OCI-LY1 (cell line): ENCODE measurements around the gene ITGAV.

Source experiments
- EZH2 ChIP-seq: fragments of 200-600 bp; sonication (generic), shearing (Covaris generic); IDR thresholded peaks from 2 replicates; pipeline ENCODE4 v1.8.0; 2017; ENCODE audit warnings: borderline replicate concordance, mixed run types, mild to moderate bottlenecking, antibody characterized with exemption, low read length, moderate library complexity, mixed read lengths
- TF ChIP-seq, protein P1 (sequence below): fragments of 200-600 bp; sonication (generic), shearing (Covaris generic); IDR thresholded peaks from 2 replicates; pipeline ENCODE4 v1.5.1; 2017; ENCODE audit warnings: mild to moderate bottlenecking, antibody characterized with exemption, low read length, moderate library complexity, mixed read lengths

DNA sequence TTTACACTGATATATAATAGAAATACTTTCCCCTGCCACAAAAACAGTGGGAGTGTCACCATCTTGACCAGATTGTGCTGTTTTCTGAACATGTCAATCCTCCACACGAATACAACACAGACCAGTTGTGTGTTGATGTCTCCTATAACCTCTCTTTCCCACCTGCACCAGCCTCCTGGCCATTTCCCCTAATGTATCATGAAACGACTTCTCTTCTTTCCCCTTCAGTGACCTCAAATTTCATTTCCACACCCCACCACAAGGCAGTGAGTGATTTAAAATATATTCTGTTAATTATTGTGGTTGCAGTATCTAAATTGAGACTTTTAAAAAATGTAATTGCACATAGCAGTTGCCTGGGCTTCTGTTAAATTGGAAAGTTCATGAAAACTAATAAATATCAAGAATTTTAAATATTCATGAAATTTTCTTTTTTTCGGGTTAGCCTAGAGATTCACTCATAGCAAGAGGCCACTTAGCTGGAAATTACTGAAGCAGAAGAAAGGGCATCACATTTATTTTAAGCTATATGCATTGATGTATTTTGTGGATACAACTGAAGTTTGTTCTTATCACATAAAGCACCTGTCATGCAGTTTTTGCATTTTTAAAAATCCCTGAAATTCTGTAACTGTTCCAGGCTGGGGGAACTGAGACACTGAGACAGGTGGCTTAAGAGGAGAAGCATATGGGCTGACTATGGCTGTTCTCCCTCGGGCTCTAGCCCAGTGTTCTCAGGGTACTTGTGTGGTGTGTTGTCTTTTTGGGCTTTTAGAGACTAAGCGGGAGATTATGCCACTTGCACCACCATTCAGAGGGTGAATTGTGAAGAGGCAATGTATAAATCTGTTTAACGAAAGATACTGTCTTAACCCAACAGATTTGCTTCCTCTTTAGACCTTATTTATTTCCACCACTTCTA lies 119.9 kb downstream of the ITGAV start:
- TF ChIP-seq, protein P1, sequence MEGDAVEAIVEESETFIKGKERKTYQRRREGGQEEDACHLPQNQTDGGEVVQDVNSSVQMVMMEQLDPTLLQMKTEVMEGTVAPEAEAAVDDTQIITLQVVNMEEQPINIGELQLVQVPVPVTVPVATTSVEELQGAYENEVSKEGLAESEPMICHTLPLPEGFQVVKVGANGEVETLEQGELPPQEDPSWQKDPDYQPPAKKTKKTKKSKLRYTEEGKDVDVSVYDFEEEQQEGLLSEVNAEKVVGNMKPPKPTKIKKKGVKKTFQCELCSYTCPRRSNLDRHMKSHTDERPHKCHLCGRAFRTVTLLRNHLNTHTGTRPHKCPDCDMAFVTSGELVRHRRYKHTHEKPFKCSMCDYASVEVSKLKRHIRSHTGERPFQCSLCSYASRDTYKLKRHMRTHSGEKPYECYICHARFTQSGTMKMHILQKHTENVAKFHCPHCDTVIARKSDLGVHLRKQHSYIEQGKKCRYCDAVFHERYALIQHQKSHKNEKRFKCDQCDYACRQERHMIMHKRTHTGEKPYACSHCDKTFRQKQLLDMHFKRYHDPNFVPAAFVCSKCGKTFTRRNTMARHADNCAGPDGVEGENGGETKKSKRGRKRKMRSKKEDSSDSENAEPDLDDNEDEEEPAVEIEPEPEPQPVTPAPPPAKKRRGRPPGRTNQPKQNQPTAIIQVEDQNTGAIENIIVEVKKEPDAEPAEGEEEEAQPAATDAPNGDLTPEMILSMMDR: no peak
- no peak for TF ChIP-seq EZH2
